Suprapubic skin (tissue), 4 donors: ENCODE data around the gene JMJD1C.

Experiments used
- CTCF ChIP-seq, 2 donors: fragments of 200-600 bp in 1 of 2; fragments of 450-650 bp in 1 of 2; sonication (generic) in 1 of 2; IDR thresholded peaks; one replicate each; pipeline ENCODE4 v1.5.1; 2016 to 2019; ENCODE audit warnings: antibody characterized with exemption in 2 of 2, mild to moderate bottlenecking in 1 of 2, moderate library complexity in 1 of 2
- POLR2A ChIP-seq, 2 donors: fragments of 450-650 bp; IDR thresholded peaks; one replicate each; pipeline ENCODE4 v1.6.1; 2017; ENCODE audit warnings: antibody characterized with exemption in 2 of 2, mild to moderate bottlenecking in 2 of 2, moderate library complexity in 2 of 2
- POLR2AphosphoS5 ChIP-seq, 3 donors: sonication (generic); formaldehyde crosslinking; IDR thresholded peaks; one replicate each; pipeline ENCODE4 v1.6.1; 2017; ENCODE audit warnings: antibody characterized with exemption in 3 of 3

GRCh38 chr10:63256009-63256773 lies 209.6 kb downstream of the JMJD1C start:
- TF ChIP-seq POLR2AphosphoS5 (IDR thresholded peaks at IDR 0.05): no peak
- no peak for TF ChIP-seq CTCF (IDR thresholded peaks at IDR 0.05)
- TF ChIP-seq POLR2A (IDR thresholded peaks at IDR 0.05): no peak
